ENCODE data around the gene SGPL1.
"Not testable (repeated sequence)": the region's sequence is repeated elsewhere in the genome, so short reads cannot be mapped to it uniquely, and the experiment has no call there.

SGPL1 gene

GRCh38 chr10:70915806-70916205, 100.1 kb downstream of the SGPL1 start:
- H3K27ac ChIP-seq: no peak overlapping the region
- no peak for DNase-seq (ENCODE audit: low read depth, low spot score)

- no peak for DNase-seq (ENCODE audit: low read depth, low spot score)
- no peak overlapping the region for H3K27ac ChIP-seq
These were observed 100.5 kb downstream of the SGPL1 start for GRCh38 chr10:70916241-70916640.

GRCh38 chr10:70917226-70917625, 101.5 kb downstream of the SGPL1 start:
- DNase-seq (ENCODE audit: low read depth, low spot score): no peak

GRCh38 chr10:70917635-70918034, 101.9 kb downstream of the SGPL1 start:
- no peak for DNase-seq (ENCODE audit: low read depth, low spot score)
- H3K27ac ChIP-seq: no peak overlapping the region

More at GRCh38 chr10:70917226-70917625, 101.5 kb downstream of the SGPL1 start:
- H3K27ac ChIP-seq: no peak overlapping the region

GRCh38 chr10:70918851-70919530, 103.2 kb downstream of the SGPL1 start:
- DNase-seq (ENCODE audit: low read depth, low spot score): no peak
- no peak overlapping the region for H3K27ac ChIP-seq

GRCh38 chr10:70919906-70920305, 104.2 kb downstream of the SGPL1 start:
- not testable (repeated sequence) for H3K27ac ChIP-seq

GRCh38 chr10:70920519-70920918, 104.8 kb downstream of the SGPL1 start:
- H3K27ac ChIP-seq: no peak overlapping the region
- peak; percentile 39 for DNase-seq (ENCODE audit: low read depth, low spot score)

More at GRCh38 chr10:70919906-70920305, 104.2 kb downstream of the SGPL1 start:
- DNase-seq (ENCODE audit: low read depth, low spot score): not testable (repeated sequence)

- DNase-seq (ENCODE audit: low read depth, low spot score): no peak
- H3K27ac ChIP-seq: no peak overlapping the region
These were observed 105.5 kb downstream of the SGPL1 start for GRCh38 chr10:70921285-70921684.

- DNase-seq (ENCODE audit: low read depth, low spot score): no peak
- H3K27ac ChIP-seq: no peak overlapping the region
These were observed 107.9 kb downstream of the SGPL1 start for GRCh38 chr10:70923696-70924095.

- DNase-seq (ENCODE audit: low read depth, low spot score): no peak
- H3K27ac ChIP-seq: no peak overlapping the region
These were observed 109.9 kb downstream of the SGPL1 start for GRCh38 chr10:70925377-70926225.

GRCh38 chr10:70926226-70927000, 110.7 kb downstream of the SGPL1 start:
- H3K27ac ChIP-seq: no peak overlapping the region
- DNase-seq (ENCODE audit: low read depth, low spot score): no peak

GRCh38 chr10:70927189-70927943, 111.6 kb downstream of the SGPL1 start:
- DNase-seq (ENCODE audit: low read depth, low spot score): no peak
- no peak overlapping the region for H3K27ac ChIP-seq

- H3K27ac ChIP-seq: no peak overlapping the region
- DNase-seq (ENCODE audit: low read depth, low spot score): no peak
These were observed 112.4 kb downstream of the SGPL1 start for GRCh38 chr10:70928140-70928539.

- no peak for DNase-seq (ENCODE audit: low read depth, low spot score)
- peak overlapping the region; percentile 13 for H3K27ac ChIP-seq
These were observed 114.7 kb downstream of the SGPL1 start for GRCh38 chr10:70930263-70931000.
